DOHH2 (cell line): ENCODE results near the gene ADAP1.

Experiments
- H3F3A ChIP-seq: fragments of 200-600 bp; sonication (generic), shearing (Covaris generic); 2 replicates; pipeline ENCODE4 v1.6.0; 2016; ENCODE audit warnings: antibody characterized with exemption, mild to moderate bottlenecking; ENCODE audit not compliant: control insufficient read depth, insufficient read depth
- H3K27ac ChIP-seq: fragments of 200-600 bp; sonication (generic); 2 replicates; pipeline ENCODE4 v1.5.1; 2014; ENCODE audit warnings: low read depth, mild to moderate bottlenecking, low read length, moderate library complexity
- H3K27me3 ChIP-seq: fragments of 200-600 bp; sonication (generic); 2 replicates; pipeline ENCODE4 v1.6.1; 2014; ENCODE audit warnings: mild to moderate bottlenecking, low read length, mixed read lengths; ENCODE audit not compliant: control insufficient read depth
- H3K36me3 ChIP-seq: fragments of 200-600 bp; sonication (generic); 2 replicates; pipeline ENCODE4 v1.6.1; 2014; ENCODE audit warnings: mild to moderate bottlenecking, low read length, moderate library complexity, mixed read lengths; ENCODE audit not compliant: control insufficient read depth
- H3K4me1 ChIP-seq: fragments of 200-600 bp; sonication (generic); 2 replicates; pipeline ENCODE4 v1.6.1; 2014; ENCODE audit warnings: mild to moderate bottlenecking, low read length, mixed read lengths; ENCODE audit not compliant: control insufficient read depth
- H3K4me2 ChIP-seq: fragments of 200-600 bp; sonication (generic); 2 replicates; pipeline ENCODE4 v1.6.0; 2014; ENCODE audit warnings: mild to moderate bottlenecking, low read length, moderate library complexity
- H3K4me3 ChIP-seq: fragments of 200-600 bp; sonication (generic); 2 replicates; pipeline ENCODE4 v1.5.1; 2014; ENCODE audit warnings: mild to moderate bottlenecking, low read length, mixed read lengths
- H3K79me2 ChIP-seq: fragments of 200-600 bp; sonication (generic); 2 replicates; pipeline ENCODE4 v1.6.1; 2014; ENCODE audit warnings: mild to moderate bottlenecking, low read length, mixed read lengths; ENCODE audit not compliant: control insufficient read depth
- H3K9me2 ChIP-seq: fragments of 200-600 bp; sonication (generic); replicated peaks from 2 replicates; pipeline ENCODE4 v1.6.1; 2014; ENCODE audit warnings: mild to moderate bottlenecking, low read length, mixed read lengths; ENCODE audit not compliant: control insufficient read depth
- H3K9me3 ChIP-seq: fragments of 200-600 bp; sonication (generic); 2 replicates; pipeline ENCODE4 v1.6.1; 2014; ENCODE audit warnings: antibody characterized with exemption, low read length, mixed read lengths; ENCODE audit not compliant: control insufficient read depth, insufficient read depth
- H4K20me1 ChIP-seq: fragments of 200-600 bp; sonication (generic); 2 replicates; pipeline ENCODE4 v1.6.0; 2014; ENCODE audit warnings: low read depth, mild to moderate bottlenecking, antibody characterized with exemption, low read length, moderate library complexity; ENCODE audit not compliant: control insufficient read depth, insufficient read depth
- EZH2phosphoT487 ChIP-seq: fragments of 200-600 bp; sonication (generic); IDR thresholded peaks from 2 replicates; pipeline ENCODE4 v1.6.1; 2017; ENCODE audit warnings: borderline replicate concordance, mild to moderate bottlenecking, antibody characterized with exemption, low read length, moderate library complexity, mixed read lengths
- TF ChIP-seq, protein P1 (sequence below): fragments of 200-600 bp; sonication (generic); IDR thresholded peaks from one replicate; pipeline ENCODE4 v1.5.1; 2014; ENCODE audit warnings: antibody characterized with exemption, mild to moderate bottlenecking, low read depth, low read length; ENCODE audit not compliant: poor library complexity, severe bottlenecking

Gene ADAP1

DNA sequence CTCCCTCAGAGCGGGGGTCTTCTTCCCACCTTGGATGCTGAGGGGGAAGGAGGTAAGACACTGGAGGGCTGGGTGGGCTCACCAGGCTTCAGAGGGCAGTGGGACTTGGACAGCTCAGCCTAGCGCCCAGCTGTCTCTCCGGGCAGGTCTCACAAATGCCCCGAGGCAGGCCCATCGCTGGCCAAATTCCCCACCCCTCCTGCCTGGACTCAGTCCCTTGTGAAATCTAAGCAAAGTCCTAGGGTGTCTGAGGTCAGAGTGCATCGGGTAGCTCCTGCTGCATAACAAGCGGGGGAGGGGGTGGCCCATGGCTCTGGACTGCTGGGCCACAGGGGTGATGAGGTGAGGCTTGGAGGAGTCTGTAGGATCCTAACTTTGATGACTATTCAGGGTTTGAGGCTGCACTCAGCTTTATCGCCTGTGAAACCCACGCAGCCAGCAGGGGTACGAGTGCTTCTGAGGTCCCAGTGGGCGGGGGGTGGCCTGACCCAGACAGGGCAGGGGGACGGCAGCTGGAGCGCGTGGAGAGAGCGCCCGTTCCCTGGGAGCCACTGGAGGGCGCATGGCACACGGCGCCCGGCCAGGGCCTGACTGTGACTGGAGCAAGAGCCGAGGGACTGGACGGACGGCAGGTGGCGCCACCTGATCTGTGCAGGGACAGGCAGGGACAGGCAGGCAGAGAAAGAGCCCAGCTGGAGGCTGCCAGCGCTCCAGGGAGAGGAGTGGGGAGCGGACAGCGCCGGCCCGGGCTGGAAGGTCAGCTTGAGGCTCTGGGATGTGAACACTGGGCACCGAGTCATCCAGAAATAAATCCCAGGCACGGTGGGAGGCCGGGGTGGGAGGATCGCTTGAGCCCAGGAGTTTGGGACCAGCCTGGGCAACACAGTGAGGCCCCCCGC, 38.5 kb upstream of the ADAP1 start:
- Histone ChIP-seq H3K4me1 (peaks cover 47% of the 10 kb centered on the region), H3K9me2 (no peaks in the 10 kb centered on the region), H3K9me3 (no peaks in the 10 kb centered on the region), H4K20me1 (no peaks in the 10 kb centered on the region), H3K27me3 (no peaks in the 10 kb centered on the region), H3K79me2 (no peaks in the 10 kb centered on the region), H3K36me3 (peaks cover 24% of the 10 kb centered on the region), H3F3A (peaks cover 7% of the 10 kb centered on the region; the same call in 1 of the 2 replicates), H3K4me3 (peak overlapping the region; percentile 8), H3K4me2 (peak overlapping the region; percentile 45), H3K27ac (peak overlapping the region; percentile 10; the same call in 1 of the 2 replicates)
- TF ChIP-seq, protein P1, sequence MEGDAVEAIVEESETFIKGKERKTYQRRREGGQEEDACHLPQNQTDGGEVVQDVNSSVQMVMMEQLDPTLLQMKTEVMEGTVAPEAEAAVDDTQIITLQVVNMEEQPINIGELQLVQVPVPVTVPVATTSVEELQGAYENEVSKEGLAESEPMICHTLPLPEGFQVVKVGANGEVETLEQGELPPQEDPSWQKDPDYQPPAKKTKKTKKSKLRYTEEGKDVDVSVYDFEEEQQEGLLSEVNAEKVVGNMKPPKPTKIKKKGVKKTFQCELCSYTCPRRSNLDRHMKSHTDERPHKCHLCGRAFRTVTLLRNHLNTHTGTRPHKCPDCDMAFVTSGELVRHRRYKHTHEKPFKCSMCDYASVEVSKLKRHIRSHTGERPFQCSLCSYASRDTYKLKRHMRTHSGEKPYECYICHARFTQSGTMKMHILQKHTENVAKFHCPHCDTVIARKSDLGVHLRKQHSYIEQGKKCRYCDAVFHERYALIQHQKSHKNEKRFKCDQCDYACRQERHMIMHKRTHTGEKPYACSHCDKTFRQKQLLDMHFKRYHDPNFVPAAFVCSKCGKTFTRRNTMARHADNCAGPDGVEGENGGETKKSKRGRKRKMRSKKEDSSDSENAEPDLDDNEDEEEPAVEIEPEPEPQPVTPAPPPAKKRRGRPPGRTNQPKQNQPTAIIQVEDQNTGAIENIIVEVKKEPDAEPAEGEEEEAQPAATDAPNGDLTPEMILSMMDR: peak; percentile 100
- no peak for TF ChIP-seq EZH2phosphoT487

DNA sequence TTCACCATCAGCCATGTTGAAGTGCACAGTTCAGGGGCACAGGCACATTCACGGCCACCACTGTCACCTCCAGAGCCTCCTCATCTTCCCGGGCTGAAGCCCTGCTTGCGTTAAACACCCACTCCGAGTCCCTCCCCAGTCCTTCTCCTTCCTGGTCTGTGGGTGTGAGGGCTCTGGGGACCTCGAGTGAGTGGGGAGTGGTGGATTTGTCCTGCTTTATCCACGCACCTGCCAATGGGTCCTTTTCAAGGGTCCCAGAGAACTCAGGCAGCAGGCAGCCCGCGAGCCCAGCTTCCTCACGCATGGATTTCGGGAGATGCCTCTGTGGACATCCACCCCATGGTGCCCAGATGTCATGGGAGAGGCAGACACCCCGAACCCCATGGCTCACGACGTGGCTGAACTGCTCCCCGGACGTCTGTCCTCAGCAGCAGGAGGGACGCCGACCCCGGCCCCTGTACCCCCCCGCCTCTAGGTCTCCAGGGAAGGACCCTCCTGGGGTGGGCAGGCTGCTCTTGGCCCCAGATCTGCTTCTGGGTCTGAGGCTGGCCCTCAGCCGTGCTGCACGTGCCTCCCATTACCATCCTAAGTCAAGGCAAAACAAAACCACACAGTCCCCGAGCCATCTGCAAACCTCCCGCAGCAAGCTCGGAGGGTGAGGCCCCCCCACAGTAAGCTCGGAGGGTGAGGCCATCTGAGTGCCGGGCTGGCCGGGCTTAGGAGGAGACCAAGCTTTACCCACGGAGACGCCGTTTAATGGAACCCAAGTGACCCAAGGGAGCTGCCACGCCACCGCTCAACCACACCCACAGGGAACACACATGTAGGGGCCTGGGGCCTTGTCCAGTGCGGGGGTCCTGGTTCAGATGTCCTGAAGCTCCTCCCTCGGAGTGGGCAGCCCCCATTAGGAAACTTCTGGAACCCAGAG, 37.5 kb upstream of the ADAP1 start:
- Histone ChIP-seq H3K4me3 (no peak overlapping the region), H3K36me3 (peaks cover 15% of the 10 kb centered on the region; the same call in 1 of the 2 replicates), H3K4me2 (no peak overlapping the region), H3K9me3 (no peaks in the 10 kb centered on the region), H3K27ac (no peak overlapping the region), H3K4me1 (peaks cover 46% of the 10 kb centered on the region), H3K27me3 (no peaks in the 10 kb centered on the region), H4K20me1 (no peaks in the 10 kb centered on the region), H3K9me2 (no peaks in the 10 kb centered on the region), H3K79me2 (no peaks in the 10 kb centered on the region), H3F3A (peaks cover 7% of the 10 kb centered on the region; the same call in 1 of the 2 replicates)
- TF ChIP-seq, protein P1: no peak
- TF ChIP-seq EZH2phosphoT487: no peak

DNA sequence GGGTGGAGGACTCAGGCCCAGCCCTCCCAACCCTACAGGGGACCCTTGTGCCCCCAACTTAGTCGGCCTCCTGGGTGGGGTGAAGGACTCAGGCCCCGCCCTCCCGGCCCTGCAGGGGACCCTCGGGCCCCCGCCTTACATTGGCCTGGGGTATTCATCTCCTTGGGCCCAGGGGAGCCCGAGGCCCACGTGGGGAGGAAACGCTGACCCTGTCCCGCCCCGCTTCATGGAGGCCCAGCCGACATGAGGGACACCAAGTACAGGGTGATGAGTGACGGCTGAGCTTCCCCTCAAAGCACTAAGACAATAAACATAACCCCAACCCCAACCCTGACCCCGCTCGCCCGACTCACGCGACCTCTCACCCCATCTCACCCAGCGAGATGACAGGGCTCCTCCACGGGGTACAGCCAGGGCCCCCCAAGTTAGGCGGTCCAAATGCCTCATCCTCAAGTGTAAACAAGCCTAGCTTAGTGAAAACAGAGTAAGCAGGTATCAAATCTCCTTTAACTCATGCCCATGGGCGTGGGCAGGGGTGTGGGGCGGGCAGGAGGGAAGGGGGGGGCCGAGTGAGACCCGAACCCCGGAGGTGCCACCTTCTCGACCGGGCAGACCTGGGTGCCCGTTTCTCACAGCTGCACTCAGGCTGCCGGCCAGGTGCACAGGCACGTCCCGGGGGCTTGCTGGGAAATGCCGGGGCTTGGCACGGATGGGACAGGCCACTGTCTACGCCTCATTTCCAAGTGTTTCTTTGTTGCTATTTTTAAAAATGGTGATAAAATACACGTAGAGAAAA, 36.7 kb upstream of the ADAP1 start:
- Histone ChIP-seq H3K79me2 (no peaks in the 10 kb centered on the region), H3K4me2 (no peak overlapping the region), H3K27ac (no peak overlapping the region)

More for the DNA sequence above, 36.7 kb upstream of the ADAP1 start:
- Histone ChIP-seq H3K9me3 (no peaks in the 10 kb centered on the region), H3K36me3 (peaks cover 8% of the 10 kb centered on the region; the same call in 1 of the 2 replicates), H3K4me1 (peaks cover 37% of the 10 kb centered on the region), H4K20me1 (no peaks in the 10 kb centered on the region), H3K9me2 (no peaks in the 10 kb centered on the region), H3F3A (peaks cover 7% of the 10 kb centered on the region; the same call in 1 of the 2 replicates), H3K4me3 (no peak overlapping the region), H3K27me3 (no peaks in the 10 kb centered on the region)
- no peak for TF ChIP-seq EZH2phosphoT487
- TF ChIP-seq, protein P1: no peak
